HCT116 (cell line): Measurements from ENCODE around the gene ECEL1. TPM values are rescaled to one million over a fixed set of nuclear protein-coding genes. Genes with fewer than 3 reads are reported as not detected.
"Not testable (repeated sequence)": the region's sequence is repeated elsewhere in the genome, so short reads cannot be mapped to it uniquely, and the experiment has no call there.

Source experiments
- ATAC-seq: fragments of 200-7000 bp; cut with Tn5 transposase; 2 replicates; pipeline ENCODE4 v1.9.1; 2020; ENCODE audit warnings: mild to moderate bottlenecking, moderate library complexity
- BruUV-seq: library from RNA; stranded (reverse); fragments of 400-500 nt; replicated peaks from 2 replicates; lab custom pipeline; 2021; lab: Mats Ljungman, UMichigan
- CTCF ChIA-PET: fragments of 300-600 bp; sonication (Branson Sonifier 250); formaldehyde crosslinking; loops from one replicate; lab custom pipeline; 2021; ENCODE audit warnings: antibody characterized with exemption; lab: Charles Lee
- POLR2A ChIA-PET: fragments of 300-600, 350-600 bp; sonication (Branson Sonifier 250); formaldehyde crosslinking; loops from one replicate; lab custom pipeline; 2021; ENCODE audit warnings: antibody characterized with exemption; lab: Charles Lee
- RAD21 ChIA-PET, 2 experiments: fragments of 300-600 bp; sonication (Branson Sonifier 250); formaldehyde crosslinking; loops; one replicate each; lab custom pipeline; 2023; ENCODE audit warnings: low total read pairs in 2 of 2; ENCODE audit not compliant: uncharacterized antibody in 2 of 2, unreplicated experiment in 2 of 2, low non-redundant PET in 1 of 2; lab: Charles Lee
- DNase-seq: peaks from one replicate; pipeline ENCODE4 v3.0.0-alpha.2; 2010; ENCODE audit warnings: low read depth, low spot score
- H2AFZ ChIP-seq: fragments of 200-600 bp; shearing (Covaris generic), sonication (generic); 2 replicates; pipeline ENCODE4 v1.6.1; 2017; ENCODE audit warnings: low read depth, mixed run types, mixed read lengths, antibody characterized with exemption, low read length; ENCODE audit not compliant: poor library complexity, severe bottlenecking
- H3K27ac ChIP-seq: 2 replicates; pipeline ENCODE4 v1.5.1; 2012; ENCODE audit warnings: low read depth, low read length
- H3K27me3 ChIP-seq: fragments of 200-600 bp; sonication (generic); 2 replicates; pipeline ENCODE4 v1.6.1; 2016; ENCODE audit warnings: mixed run types, low read length, mixed read lengths; ENCODE audit not compliant: insufficient read depth
- H3K36me3 ChIP-seq, 2 experiments: fragments of 200-500 bp in 1 of 2; fragments of 200-600 bp in 1 of 2; sonication (Bioruptor generic) in 1 of 2; sonication (generic) in 1 of 2; 2 replicates each; pipeline versions ENCODE4 v1.5.1 to v1.6.1; 2014 to 2016; ENCODE audit warnings: low read length in 2 of 2, inconsistent platforms in 1 of 2, mixed read lengths in 1 of 2, mixed run types in 1 of 2; ENCODE audit not compliant: insufficient read depth in 2 of 2, control insufficient read depth in 1 of 2
- H3K4me1 ChIP-seq, 2 experiments: fragments of 200-600 bp in 1 of 2; sonication (generic) in 1 of 2; 2 replicates each; pipeline versions ENCODE4 v1.5.1 to v1.6.1; 2012 to 2017; ENCODE audit warnings: low read length in 2 of 2, inconsistent platforms in 1 of 2, mild to moderate bottlenecking in 1 of 2, mixed read lengths in 1 of 2, mixed run types in 1 of 2, moderate library complexity in 1 of 2; ENCODE audit not compliant: insufficient read depth in 2 of 2, control insufficient read depth in 1 of 2
- H3K4me2 ChIP-seq: fragments of 200-600 bp; sonication (generic); 2 replicates; pipeline ENCODE4 v1.6.1; 2017; ENCODE audit warnings: mixed run types, low read length, mixed read lengths
- H3K4me3 ChIP-seq, 2 experiments: fragments of 200-600 bp in 1 of 2; sonication (generic) in 1 of 2; replicated peaks in 1 of 2; 2 replicates each; pipeline ENCODE4 v1.5.1; 2011 to 2016; ENCODE audit warnings: low read length in 2 of 2, control low read depth in 1 of 2, low read depth in 1 of 2, mild to moderate bottlenecking in 1 of 2, mixed read lengths in 1 of 2, mixed run types in 1 of 2
- H3K79me2 ChIP-seq: fragments of 200-600 bp; sonication (generic); 2 replicates; pipeline ENCODE4 v1.6.1; 2017; ENCODE audit warnings: mild to moderate bottlenecking, mixed run types, low read length, moderate library complexity, mixed read lengths; ENCODE audit not compliant: insufficient read depth
- H3K9ac ChIP-seq: fragments of 200-600 bp; sonication (generic); 2 replicates; pipeline ENCODE4 v1.6.1; 2016; ENCODE audit warnings: low read length, mixed read lengths
- H3K9me2 ChIP-seq: fragments of 200-600 bp; sonication (generic), shearing (Covaris generic); 2 replicates; pipeline ENCODE4 v1.6.1; 2017; ENCODE audit warnings: mixed run types, mild to moderate bottlenecking, moderate library complexity; ENCODE audit not compliant: insufficient read depth
- H3K9me3 ChIP-seq, 2 experiments: fragments of 200-500 bp in 1 of 2; fragments of 200-600 bp in 1 of 2; sonication (Bioruptor generic) in 1 of 2; sonication (generic) in 1 of 2; 2 replicates each; pipeline ENCODE4 v1.6.1; 2014 to 2017; ENCODE audit warnings: low read length in 2 of 2, mixed read lengths in 2 of 2, inconsistent platforms in 1 of 2, low read depth in 1 of 2, mild to moderate bottlenecking in 1 of 2, mixed run types in 1 of 2, moderate library complexity in 1 of 2; ENCODE audit not compliant: control insufficient read depth in 1 of 2, insufficient read depth in 1 of 2
- H4K20me1 ChIP-seq: fragments of 200-600 bp; sonication (generic), shearing (Covaris generic); 2 replicates; pipeline ENCODE4 v1.6.1; 2017; ENCODE audit warnings: mixed run types, mild to moderate bottlenecking, moderate library complexity; ENCODE audit not compliant: insufficient read depth
- intact Hi-C: fragments of 100-400 bp; cut with micrococcal nuclease; formaldehyde crosslinking; loops from 2 replicates; pipeline ENCODE4 v1.10.0; 2022
- total RNA-seq: library from RNA; stranded (reverse); gene quantifications from one replicate; pipeline ENCODE4 v1.2.1, GENCODE V29; 2021; ENCODE audit not compliant: unreplicated experiment

Gene ECEL1
- total RNA-seq, 1 experiment from 2014 or later: not detected

- H3K9me2 ChIP-seq, H3K4me3 ChIP-seq, H2AFZ ChIP-seq, BruUV-seq, H3K9me3 ChIP-seq, intact Hi-C loops, H3K36me3 ChIP-seq, H4K20me1 ChIP-seq, H3K27ac ChIP-seq, H3K79me2 ChIP-seq, H3K4me2 ChIP-seq, H3K27me3 ChIP-seq, H3K4me1 ChIP-seq, DNase-seq, POLR2A ChIA-PET, H3K9ac ChIP-seq: not testable (repeated sequence)
- peak; percentile 69 for ATAC-seq
- ChIA-PET CTCF (interaction anchor here (0.9 to 1.6 kb wide), 3 partner anchors 9 to 76 kb away, joined by 3 to 5 read pairs (median 3); partner anchors contain the start of gene PRSS56), RAD21 (interaction anchor here in 1 of 2 experiments (1.1 to 1.2 kb wide), 2 partner anchors 74 to 76 kb away, joined by 3 read pairs; partner anchors contain the start of gene PRSS56)
These were observed 41.3 kb downstream of the ECEL1 start for GRCh38 chr2:232446266-232446777.

GRCh38 chr2:232445149-232445885, 42.3 kb downstream of the ECEL1 start:
- H3K9ac ChIP-seq, H3K9me3 ChIP-seq, POLR2A ChIA-PET, ATAC-seq, H3K4me1 ChIP-seq, H3K27me3 ChIP-seq, intact Hi-C loops, H3K4me3 ChIP-seq, H3K9me2 ChIP-seq, RAD21 ChIA-PET, H4K20me1 ChIP-seq, BruUV-seq, H3K4me2 ChIP-seq, H3K36me3 ChIP-seq, H3K79me2 ChIP-seq, DNase-seq, H2AFZ ChIP-seq, H3K27ac ChIP-seq: not testable (repeated sequence)
- CTCF ChIA-PET: interaction anchor here (0.7 to 1.8 kb wide), 3 partner anchors 77 to 545 kb away, joined by 3 to 7 read pairs (median 3); no protein-coding TSS in a partner anchor
